Ishikawa (cell line): ENCODE results near the gene TIAM1.

Source experiments
- EP300 ChIP-seq: IDR thresholded peaks from 2 replicates; pipeline ENCODE4 v1.6.1; 2012; ENCODE audit warnings: borderline replicate concordance
- RAD21 ChIP-seq: IDR thresholded peaks from 2 replicates; pipeline ENCODE4 v1.6.1; 2012; ENCODE audit warnings: low read depth
- TAF1 ChIP-seq: IDR thresholded peaks from 2 replicates; pipeline ENCODE4 v1.6.1; 2012; ENCODE audit warnings: low read depth, mild to moderate bottlenecking
- TCF12 ChIP-seq: IDR thresholded peaks from 2 replicates; pipeline ENCODE4 v1.6.1; 2012; ENCODE audit warnings: low read depth
- YY1 ChIP-seq: IDR thresholded peaks from 2 replicates; pipeline ENCODE4 v1.6.1; 2012; ENCODE audit warnings: low read depth
- ZBTB7A ChIP-seq: IDR thresholded peaks from 2 replicates; pipeline ENCODE4 v1.6.1; 2012; ENCODE audit warnings: low read depth
- TF ChIP-seq, protein P1 (sequence below): IDR thresholded peaks from 2 replicates; pipeline ENCODE4 v1.6.1; 2012

DNA sequence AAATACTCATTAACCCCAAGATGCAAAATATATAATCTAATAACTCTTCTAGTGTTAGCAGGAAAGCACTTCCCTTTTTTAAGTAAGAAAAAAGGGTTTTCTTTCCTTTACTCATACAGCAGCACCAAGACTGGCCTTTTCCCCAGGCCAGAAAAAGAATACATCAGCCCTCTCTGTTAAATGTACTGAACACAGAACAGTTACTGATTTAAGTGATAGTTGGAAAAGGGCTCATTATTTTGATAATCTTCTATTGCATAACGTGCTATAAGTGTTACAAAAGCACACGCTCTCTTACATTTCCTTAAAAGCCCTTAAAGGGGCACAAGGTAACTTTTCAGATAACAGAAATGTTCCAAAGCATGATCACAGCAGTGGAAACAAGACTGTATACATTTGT, 142.9 kb downstream of the TIAM1 start:
- TF ChIP-seq TCF12 = no peak
- no peak for TF ChIP-seq EP300
- no peak for TF ChIP-seq RAD21
- TF ChIP-seq ZBTB7A = no peak
- TF ChIP-seq, protein P1, sequence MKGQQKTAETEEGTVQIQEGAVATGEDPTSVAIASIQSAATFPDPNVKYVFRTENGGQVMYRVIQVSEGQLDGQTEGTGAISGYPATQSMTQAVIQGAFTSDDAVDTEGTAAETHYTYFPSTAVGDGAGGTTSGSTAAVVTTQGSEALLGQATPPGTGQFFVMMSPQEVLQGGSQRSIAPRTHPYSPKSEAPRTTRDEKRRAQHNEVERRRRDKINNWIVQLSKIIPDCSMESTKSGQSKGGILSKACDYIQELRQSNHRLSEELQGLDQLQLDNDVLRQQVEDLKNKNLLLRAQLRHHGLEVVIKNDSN = no peak
- no peak for TF ChIP-seq YY1
- no peak for TF ChIP-seq TAF1
